Prostate gland (tissue), 2 donors: ENCODE measurements around the gene ABL2.
"Not testable (repeated sequence)": the region's sequence is repeated elsewhere in the genome, so short reads cannot be mapped to it uniquely, and the experiment has no call there.

Experiments used
- POLR2A ChIP-seq: fragments of 450-650 bp; IDR thresholded peaks from one replicate; pipeline ENCODE4 v1.6.1; 2016; ENCODE audit warnings: antibody characterized with exemption, mild to moderate bottlenecking
- TF ChIP-seq, protein P1 (sequence below), 4 experiments: fragments of 200-600 bp in 2 of 4; fragments of 450-650 bp in 2 of 4; sonication (generic) in 2 of 4; IDR thresholded peaks; 1 replicate in 3 of 4; 2 replicates in 1 of 4; pipeline ENCODE4 v1.5.1; 2016 to 2019; ENCODE audit warnings: antibody characterized with exemption in 4 of 4, mild to moderate bottlenecking in 2 of 4, moderate library complexity in 2 of 4

DNA sequence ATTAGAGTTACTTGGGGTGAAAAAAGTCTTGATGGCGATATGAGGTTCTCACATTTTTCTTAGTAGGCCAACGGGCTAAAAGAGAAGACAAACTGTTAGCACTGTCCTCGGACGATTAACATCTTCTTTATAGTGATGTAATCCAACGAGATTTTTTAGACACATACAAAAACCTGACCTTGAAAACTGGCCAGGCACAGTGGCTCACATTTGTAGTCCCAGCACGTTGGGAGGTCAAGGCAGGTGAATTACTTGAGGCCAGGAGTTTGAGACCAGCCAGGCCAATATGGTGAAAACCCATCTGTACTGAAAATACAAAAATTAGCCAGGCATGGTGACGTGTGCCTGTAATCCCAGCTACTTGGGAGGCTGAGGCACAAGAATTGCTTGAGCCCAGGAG lies 8.4 kb downstream of the ABL2 start:
- TF ChIP-seq, protein P1, sequence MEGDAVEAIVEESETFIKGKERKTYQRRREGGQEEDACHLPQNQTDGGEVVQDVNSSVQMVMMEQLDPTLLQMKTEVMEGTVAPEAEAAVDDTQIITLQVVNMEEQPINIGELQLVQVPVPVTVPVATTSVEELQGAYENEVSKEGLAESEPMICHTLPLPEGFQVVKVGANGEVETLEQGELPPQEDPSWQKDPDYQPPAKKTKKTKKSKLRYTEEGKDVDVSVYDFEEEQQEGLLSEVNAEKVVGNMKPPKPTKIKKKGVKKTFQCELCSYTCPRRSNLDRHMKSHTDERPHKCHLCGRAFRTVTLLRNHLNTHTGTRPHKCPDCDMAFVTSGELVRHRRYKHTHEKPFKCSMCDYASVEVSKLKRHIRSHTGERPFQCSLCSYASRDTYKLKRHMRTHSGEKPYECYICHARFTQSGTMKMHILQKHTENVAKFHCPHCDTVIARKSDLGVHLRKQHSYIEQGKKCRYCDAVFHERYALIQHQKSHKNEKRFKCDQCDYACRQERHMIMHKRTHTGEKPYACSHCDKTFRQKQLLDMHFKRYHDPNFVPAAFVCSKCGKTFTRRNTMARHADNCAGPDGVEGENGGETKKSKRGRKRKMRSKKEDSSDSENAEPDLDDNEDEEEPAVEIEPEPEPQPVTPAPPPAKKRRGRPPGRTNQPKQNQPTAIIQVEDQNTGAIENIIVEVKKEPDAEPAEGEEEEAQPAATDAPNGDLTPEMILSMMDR (IDR thresholded peaks at IDR 0.05), result not testable (repeated sequence)
- not testable (repeated sequence) for TF ChIP-seq POLR2A
